GM19099 (cell line): ENCODE data around the gene MED25.

Experiments
- POLR2A ChIP-seq: IDR thresholded peaks from 3 replicates; pipeline ENCODE4 v1.6.1; 2011; ENCODE audit warnings: low read depth; ENCODE audit not compliant: insufficient read length; ENCODE audit errors: extremely low read depth

The MED25 gene

GRCh38 chr19:49818649-49819370 lies 721 bp downstream of the MED25 start:
- no peak for TF ChIP-seq POLR2A

- no peak for TF ChIP-seq POLR2A
Observed at GRCh38 chr19:49820125-49820524, 2.0 kb downstream of the MED25 start.

GRCh38 chr19:49823472-49823871 lies 5.4 kb downstream of the MED25 start:
- no peak for TF ChIP-seq POLR2A

GRCh38 chr19:49824662-49825061 lies 6.6 kb downstream of the MED25 start:
- no peak for TF ChIP-seq POLR2A

GRCh38 chr19:49827034-49827433 lies 8.9 kb downstream of the MED25 start:
- no peak for TF ChIP-seq POLR2A

GRCh38 chr19:49829200-49829599 lies 11.1 kb downstream of the MED25 start:
- no peak for TF ChIP-seq POLR2A

GRCh38 chr19:49829721-49830120 lies 11.6 kb downstream of the MED25 start:
- no peak for TF ChIP-seq POLR2A

- no peak for TF ChIP-seq POLR2A
Observed at GRCh38 chr19:49830766-49831165, 12.7 kb downstream of the MED25 start.

GRCh38 chr19:49831592-49831991 lies 13.5 kb downstream of the MED25 start:
- TF ChIP-seq POLR2A: no peak

GRCh38 chr19:49832556-49832955 lies 14.5 kb downstream of the MED25 start:
- no peak for TF ChIP-seq POLR2A

- no peak for TF ChIP-seq POLR2A
Observed at GRCh38 chr19:49833599-49833998, 15.5 kb downstream of the MED25 start.

- no peak for TF ChIP-seq POLR2A
Observed at GRCh38 chr19:49835562-49835961, 17.5 kb downstream of the MED25 start.

- no peak for TF ChIP-seq POLR2A
Observed at GRCh38 chr19:49836176-49837008, 18.3 kb downstream of the MED25 start.

- TF ChIP-seq POLR2A: no peak
Observed at GRCh38 chr19:49837009-49837310, 18.9 kb downstream of the MED25 start.

GRCh38 chr19:49837425-49837824 lies 19.3 kb downstream of the MED25 start:
- TF ChIP-seq POLR2A: no peak

GRCh38 chr19:49838885-49839588 lies 20.9 kb downstream of the MED25 start:
- TF ChIP-seq POLR2A: no peak
